K562 (cell line): ENCODE measurements around the gene XRCC5. TPM values are rescaled to one million over a fixed set of nuclear protein-coding genes. Genes with fewer than 3 reads are reported as not detected.

ENCODE experiments used
- ATAC-seq: fragments of 200-7000 bp; cut with Tn5 transposase; 3 replicates; pipeline ENCODE4 v1.9.1; 2020; ENCODE audit warnings: moderate library complexity
- BruUV-seq: library from RNA; stranded (reverse); fragments of 400-500 nt; replicated peaks from 2 replicates; lab custom pipeline; 2021; lab: Mats Ljungman, UMichigan
- CTCF ChIA-PET: fragments of 300-600 bp; formaldehyde crosslinking; extraction: SDS; loops from one replicate; lab custom pipeline; 2021; ENCODE audit warnings: low intra/inter-chr PET ratio; lab: Yijun Ruan, JAX
- POLR2A ChIA-PET: fragments of 300-600, 350-650 bp; sonication (Branson Sonifier 250); formaldehyde crosslinking; extraction: SDS; loops from one replicate; lab custom pipeline; 2021; ENCODE audit warnings: antibody characterized with exemption, inconsistent platforms; lab: Yijun Ruan, JAX
- DNase-seq, 4 experiments: peaks; one replicate each; pipeline versions ENCODE4 v3.0.0 to v3.0.0-alpha.2; 2011 to 2018; ENCODE audit warnings: low spot score in 3 of 4, mixed read lengths in 3 of 4; ENCODE audit errors: extremely low read depth in 1 of 4
- FAIRE-seq: peaks from 2 replicates; lab custom pipeline; 2011; peaks lifted over from hg19 to GRCh38; lab: Jason Lieb, UNC
- H2AFZ ChIP-seq: 2 replicates; pipeline ENCODE4 v1.6.0; 2011; ENCODE audit warnings: low read depth, low read length, control low read depth, inconsistent platforms
- H3K27ac ChIP-seq: fragments of 200-600 bp; 3 replicates; pipeline ENCODE4 v1.8.0; 2011; ENCODE audit warnings: low read depth, mild to moderate bottlenecking, control low read depth, inconsistent platforms, low read length, moderate library complexity, mixed read lengths; ENCODE audit errors: extremely low read depth
- H3K27me3 ChIP-seq, 2 experiments: fragments of 300-600 bp in 1 of 2; 2 replicates in 1 of 2; 3 replicates in 1 of 2; pipeline versions ENCODE4 v1.6.0 to v1.8.0; 2011; ENCODE audit warnings: inconsistent platforms in 2 of 2, low read length in 2 of 2, mild to moderate bottlenecking in 1 of 2, mixed read lengths in 1 of 2, moderate library complexity in 1 of 2; ENCODE audit not compliant: control insufficient read depth in 2 of 2, insufficient read depth in 2 of 2
- H3K36me3 ChIP-seq: fragments of 300-600 bp; 3 replicates; pipeline ENCODE4 v1.8.0; 2011; ENCODE audit warnings: mild to moderate bottlenecking, low read length, inconsistent platforms; ENCODE audit not compliant: control insufficient read depth, insufficient read depth
- H3K4me1 ChIP-seq, 2 experiments: fragments of 200-600 bp in 1 of 2; replicated peaks in 1 of 2; 2 replicates in 1 of 2; 3 replicates in 1 of 2; pipeline versions ENCODE4 v1.5.1 to v1.8.0; 2011; ENCODE audit warnings: inconsistent platforms in 2 of 2, low read length in 2 of 2, mild to moderate bottlenecking in 1 of 2, mixed read lengths in 1 of 2, moderate library complexity in 1 of 2; ENCODE audit not compliant: control insufficient read depth in 2 of 2, insufficient read depth in 2 of 2
- H3K4me2 ChIP-seq: 2 replicates; pipeline ENCODE4 v1.6.1; 2011; ENCODE audit warnings: low read length, control low read depth, inconsistent platforms, mixed read lengths; ENCODE audit not compliant: insufficient read depth
- H3K4me3 ChIP-seq: fragments of 200-600 bp; sonication (generic), shearing (Covaris generic); 2 replicates; pipeline ENCODE4 v1.5.1; 2016; ENCODE audit warnings: control low read depth, inconsistent platforms
- H3K79me2 ChIP-seq: fragments of 200-600 bp; 3 replicates; pipeline ENCODE4 v1.8.0; 2011; ENCODE audit warnings: low read length, inconsistent platforms; ENCODE audit not compliant: control insufficient read depth, insufficient read depth
- H3K9ac ChIP-seq, 2 experiments: 2 replicates each; pipeline versions ENCODE4 v1.6.0 to v1.6.1; 2011; ENCODE audit warnings: low read depth in 2 of 2, low read length in 2 of 2, control low read depth in 1 of 2, inconsistent platforms in 1 of 2, mild to moderate bottlenecking in 1 of 2, mixed read lengths in 1 of 2; ENCODE audit not compliant: insufficient read depth in 1 of 2
- H3K9me1 ChIP-seq: one replicate; pipeline ENCODE4 v1.6.0; 2011; ENCODE audit warnings: inconsistent platforms, mild to moderate bottlenecking, low read length, moderate library complexity; ENCODE audit not compliant: control insufficient read depth, insufficient read depth
- H3K9me3 ChIP-seq: replicated peaks from 2 replicates; pipeline ENCODE4 v1.5.1; 2011; ENCODE audit warnings: low read depth, low read length, inconsistent platforms; ENCODE audit not compliant: control insufficient read depth, insufficient read depth
- H4K20me1 ChIP-seq: replicated peaks from 2 replicates; pipeline ENCODE4 v1.6.1; 2011; ENCODE audit warnings: low read length, inconsistent platforms, mixed read lengths; ENCODE audit not compliant: control insufficient read depth, insufficient read depth
- ATF4 ChIP-seq: fragments of 450-650 bp; formaldehyde crosslinking; IDR thresholded peaks from 2 replicates; pipeline ENCODE4 v1.4.0; 2022; ENCODE audit warnings: mild to moderate bottlenecking, moderate library complexity
- CTCF ChIP-seq, 3 experiments: IDR thresholded peaks in 2 of 3; conservative IDR thresholded peaks in 1 of 3; 2 replicates each; pipeline ENCODE4 v1.5.1; 2011 to 2012; ENCODE audit warnings: low read length in 3 of 3, mild to moderate bottlenecking in 3 of 3, control low read depth in 2 of 3, improper control_type of control experiment in 1 of 3, inconsistent platforms in 1 of 3, low read depth in 1 of 3, mixed read lengths in 1 of 3, moderate library complexity in 1 of 3; ENCODE audit not compliant: insufficient read depth in 2 of 3
- EP400 ChIP-seq: fragments of 450-650 bp; IDR thresholded peaks from 2 replicates; pipeline ENCODE4 v1.6.1; 2017; ENCODE audit warnings: antibody characterized with exemption, mild to moderate bottlenecking, moderate library complexity
- HDAC6 ChIP-seq: IDR thresholded peaks from 2 replicates; pipeline ENCODE4 v1.6.1; 2012; ENCODE audit warnings: low read depth, mild to moderate bottlenecking, control low read depth, inconsistent platforms, low read length, moderate library complexity
- NR4A1 ChIP-seq, 2 experiments: fragments of 250-450 bp in 1 of 2; fragments of 450-650 bp in 1 of 2; sonication (Bioruptor Pico) in 1 of 2; IDR thresholded peaks; 2 replicates each; pipeline versions ENCODE4 v1.4.0 to v1.6.1; 2016 to 2020; ENCODE audit warnings: mild to moderate bottlenecking in 2 of 2, missing compliant biosample characterization in 1 of 2, missing genetic modification characterization in 1 of 2, moderate library complexity in 1 of 2
- RAD21 ChIP-seq, 2 experiments: fragments of 250-450 bp in 1 of 2; fragments of 450-650 bp in 1 of 2; sonication (Bioruptor Pico) in 1 of 2; formaldehyde crosslinking in 1 of 2; IDR thresholded peaks in 1 of 2; conservative IDR thresholded peaks in 1 of 2; 2 replicates each; pipeline versions ENCODE4 v1.4.0 to v1.8.0; 2020 to 2022; ENCODE audit warnings: mild to moderate bottlenecking in 2 of 2, moderate library complexity in 1 of 2
- SUPT5H ChIP-seq: fragments of 450-650 bp; IDR thresholded peaks from 2 replicates; pipeline ENCODE4 v1.6.1; 2016
- ZFPM2 ChIP-seq: fragments of 250-450 bp; sonication (Bioruptor Pico); IDR thresholded peaks from 2 replicates; pipeline ENCODE4 v1.5.1; 2022; ENCODE audit warnings: mild to moderate bottlenecking
- ZNF740 ChIP-seq, 3 experiments: fragments of 200-800 bp in 1 of 3; sonication (Bioruptor generic) in 1 of 3; sonication (generic) in 1 of 3; formaldehyde crosslinking in 1 of 3; IDR thresholded peaks; 2 replicates each; pipeline versions ENCODE4 v1.6.1 to v1.8.0; 2016 to 2022; ENCODE audit warnings: mild to moderate bottlenecking in 2 of 3, missing compliant biosample characterization in 2 of 3, missing genetic modification characterization in 2 of 3, missing genetic modification reagents in 1 of 3
- WGBS: fragments of 100-300 bp; shearing (Covaris generic); methylation state at CpG from one replicate; pipeline ENCODE4 v1.1.6; 2016; ENCODE audit warnings: low coverage, mixed read lengths; ENCODE audit not compliant: insufficient coverage; ENCODE audit errors: missing lambda C conversion rate; 5-methylcytosine and 5-hydroxymethylcytosine counted together
- in situ Hi-C: fragments of 300-500 bp; cut with MboI; formaldehyde crosslinking; loops from 4 replicates; pipeline ENCODE4 v1.15.0; 2018; ENCODE audit warnings: inconsistent platforms, mixed read lengths
- intact Hi-C: fragments of 100-400 bp; cut with micrococcal nuclease; formaldehyde crosslinking; loops from 2 replicates; pipeline ENCODE4 v1.14.2; 2022
- polyA plus RNA-seq, 8 experiments: library from polyadenylated mRNA; depleted of rRNA in 4 of 8; stranded (reverse) in 5 of 8; unstranded in 3 of 8; fragments of >200 nt; fragmentation: Nextera tagmentation in 2 of 8; fragmentation: Illumina TruSeq in 1 of 8; extraction: Ambion mirVana in 2 of 8; extraction: Trizol in 1 of 8; gene quantifications; 2 replicates each; pipeline versions ENCODE4 v1.2.1 to v1.2.3, GENCODE V29; 2011 to 2014; ENCODE audit warnings: inconsistent platforms in 1 of 8, missing spikeins in 1 of 8
- total RNA-seq, 7 experiments: library from RNA; depleted of rRNA in 6 of 7; stranded (reverse); fragments of >200 nt in 6 of 7; fragmentation: Illumina TruSeq in 2 of 7; extraction: Trizol in 2 of 7; gene quantifications; 2 replicates each; pipeline versions ENCODE4 v1.2.1 to v1.2.3, GENCODE V29; 2011 to 2021; ENCODE audit warnings: low replicate concordance in 1 of 7

The XRCC5 gene
- total and polyA plus RNA-seq, 9 of the 15 experiments (the other 6 are each of a cell fraction or from before 2014, with no cell fraction given), result 168 to 551 (median 297) TPM

DNA sequence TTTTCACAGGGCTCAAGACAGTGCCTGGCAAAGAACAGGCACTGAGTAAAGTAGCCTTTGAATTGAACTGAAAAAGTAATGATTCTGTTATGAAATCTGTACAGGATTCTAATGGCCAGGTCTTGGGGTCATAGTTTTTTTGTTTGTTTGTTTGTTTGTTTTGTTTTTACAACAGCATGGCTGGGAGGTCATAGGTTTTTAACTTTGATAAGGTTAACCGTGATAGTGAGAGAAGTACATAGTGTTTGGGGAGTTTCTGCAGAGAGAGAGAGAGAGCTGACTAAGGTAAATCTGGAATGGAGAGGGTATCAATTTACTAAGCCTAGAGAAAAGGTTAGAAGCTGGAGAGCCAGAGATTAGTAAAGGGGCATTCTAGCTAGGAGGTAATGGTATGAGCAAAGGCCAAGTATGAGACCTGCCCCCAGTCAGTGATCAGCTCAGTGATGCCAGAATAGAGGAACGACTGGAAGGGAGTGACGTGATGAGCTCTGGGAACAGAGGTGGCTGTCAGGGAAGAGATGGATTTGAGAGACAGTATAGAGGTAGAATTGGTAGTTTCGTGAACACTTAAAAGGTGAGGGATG, 25.9 kb downstream of the XRCC5 start:
- Histone ChIP-seq H3K79me2 (no peaks in the 10 kb centered on the region; the same call in 1 of the 3 replicates), H3K27me3 (no peaks in the 10 kb centered on the region), H3K9me3 (no peaks in the 10 kb centered on the region), H2AFZ (no peak overlapping the region), H3K9me1 (no peaks in the 10 kb centered on the region), H3K27ac (no peak overlapping the region), H4K20me1 (0 out of 2 replicates have a peak, but pooled peaks cover 4% of the 10 kb centered on the region), H3K4me1 (no peaks in the 10 kb centered on the region), H3K4me3 (no peak overlapping the region), H3K9ac (no peak overlapping the region), H3K36me3 (peaks cover 93% of the 10 kb centered on the region), H3K4me2 (no peak overlapping the region)
- intact Hi-C loops, result no loop called here
- 85% methylated on average over 4 of the region's 4 CpGs for WGBS
- no TSS peak for BruUV-seq
- no peak for TF ChIP-seq ZFPM2 (CRISPR knock-in tag)
- TF ChIP-seq SUPT5H, result peak; percentile 37; the same call in 1 of the 2 replicates
- DNase-seq (no peak), FAIRE-seq (no peak), ATAC-seq (no peak)
- CTCF ChIA-PET, result no interaction called here
- POLR2A ChIA-PET, result no interaction called here
- in situ Hi-C loops, result no loop called here

DNA sequence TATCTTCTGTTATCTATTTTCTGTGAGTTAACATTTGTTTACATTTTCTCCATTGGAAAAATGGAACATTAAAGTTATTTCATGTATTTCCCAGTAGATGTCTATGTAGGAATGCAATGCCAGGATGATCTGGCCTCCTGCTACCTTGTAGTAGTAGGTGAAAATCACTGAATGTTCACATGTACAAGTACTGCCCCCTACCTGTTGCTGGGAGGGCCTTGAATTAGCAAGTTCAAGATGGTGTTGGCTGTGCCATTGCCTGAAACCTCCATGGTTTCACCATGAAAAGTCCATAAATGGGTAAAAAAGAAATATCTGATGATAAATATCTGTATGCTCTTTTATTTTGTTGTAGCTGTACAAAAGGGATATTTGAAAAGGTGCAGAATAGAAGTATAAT, 30.7 kb downstream of the XRCC5 start:
- no peaks in the 10 kb centered on the region for H3K9me3 ChIP-seq
- peaks cover 93% of the 10 kb centered on the region for H3K36me3 ChIP-seq
- ChIA-PET CTCF (no interaction called here), POLR2A (no interaction called here)
- no peak overlapping the region for H3K9ac ChIP-seq
- TF ChIP-seq NR4A1 (CRISPR knock-in tag; IDR thresholded peaks at IDR 0.05), result no peak
- no peak for TF ChIP-seq NR4A1 (tag; IDR thresholded peaks at IDR 0.05)
- TF ChIP-seq EP400, result no peak
- TF ChIP-seq HDAC6, result no peak
- peak; percentile 24 to 39 (median 29); a peak in 2 of 6 replicates for TF ChIP-seq CTCF (IDR thresholded peaks at IDR 0.05 in 2 of 3, conservative IDR thresholded peaks at IDR 0.05 in 1 of 3; ENCODE audit: insufficient read depth in 2 of 3, low read depth in 1 of 3, low read length in 3 of 3)
- peak in 1 of 2 experiments; percentile 27; a peak in 1 of 4 replicates for TF ChIP-seq RAD21 (CRISPR knock-in tag; conservative IDR thresholded peaks at IDR 0.05 in 1 of 2, IDR thresholded peaks at IDR 0.05 in 1 of 2)
- no peak for TF ChIP-seq ATF4 (CRISPR knock-in tag)
- TF ChIP-seq ZNF740 (CRISPR knock-in tag; IDR thresholded peaks at IDR 0.05), result no peak
- no peak for TF ChIP-seq ZNF740 (tag; IDR thresholded peaks at IDR 0.05)
- ATAC-seq (peak; percentile 75; the same call in 2 of the 3 replicates), FAIRE-seq (peak; percentile 23), DNase-seq (peak; percentile 13 to 29 (median 26))
- no peak overlapping the region for H3K4me3 ChIP-seq
- H3K79me2 ChIP-seq, result no peaks in the 10 kb centered on the region; the same call in 2 of the 3 replicates
- H3K27ac ChIP-seq, result no peak overlapping the region
- intact Hi-C loops (loop anchor here (1.0 kb wide), 1 partner anchor 76 kb away; no protein-coding TSS in a partner anchor), in situ Hi-C loops (no loop called here)
- no peaks in the 10 kb centered on the region for H3K9me1 ChIP-seq
- no peak overlapping the region for H2AFZ ChIP-seq
- H4K20me1 ChIP-seq, result no peaks in the 10 kb centered on the region
- no peaks in the 10 kb centered on the region for H3K4me1 ChIP-seq
- no TSS peak for BruUV-seq
- H3K27me3 ChIP-seq, result no peaks in the 10 kb centered on the region
- no peak overlapping the region for H3K4me2 ChIP-seq
